ENCODE measurements around the gene LOXL3. TPM values are rescaled to one million over a fixed set of nuclear protein-coding genes. Genes with fewer than 3 reads are reported as not detected.
A peak's percentile ranks its signal among the peaks of the same experiment; 100 is the strongest.

LOXL3 gene
- total RNA-seq, 1 experiment from 2014 or later = 29.0 TPM

DNA sequence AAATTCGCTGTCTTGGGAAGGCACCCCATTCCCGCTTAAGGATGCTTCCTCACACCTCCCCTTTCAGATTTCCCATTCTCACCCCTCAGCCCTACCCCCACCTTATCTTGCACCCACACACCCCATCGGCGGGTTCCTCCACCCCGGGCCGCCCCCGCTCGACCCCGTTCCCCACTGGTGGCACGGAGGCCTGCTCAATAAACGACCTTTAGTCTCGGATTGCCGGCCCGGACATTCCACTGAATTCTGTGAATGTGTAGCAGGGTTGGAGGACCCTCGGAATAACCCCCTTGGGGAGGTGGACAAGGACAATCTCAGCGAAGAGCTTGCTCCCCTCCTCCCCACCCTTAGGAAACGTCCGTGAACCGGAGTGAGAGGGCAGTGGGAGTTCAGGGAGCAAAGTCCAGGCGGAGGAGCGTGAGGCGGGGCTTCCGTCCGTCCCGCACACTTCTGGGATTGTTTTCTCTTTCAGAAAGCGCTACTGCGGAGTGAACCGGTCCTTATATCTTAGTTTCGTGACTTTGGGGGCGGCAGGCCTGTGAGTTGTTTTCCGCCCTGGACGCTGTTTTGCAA is 51.5 kb downstream of the LOXL3 start:
- no peaks in the 10 kb centered on the region for H3K79me1 ChIP-seq (ENCODE audit: insufficient read depth, low read depth, low read length, poor library complexity, severe bottlenecking)
- H3K79me2 ChIP-seq (ENCODE audit: insufficient read depth, low read length) = no peaks in the 10 kb centered on the region
- no peak overlapping the region for H3K23ac ChIP-seq (ENCODE audit: insufficient read length, low read depth, low read length)
- H3K56ac ChIP-seq (ENCODE audit: insufficient read length, low read depth, low read length) = no peak overlapping the region
- H2AFZ ChIP-seq (ENCODE audit: low read length) = no peak overlapping the region
- no peak overlapping the region for H2BK12ac ChIP-seq (ENCODE audit: insufficient read length, low read depth, low read length)
- Mint-ChIP-seq H3K36me3 (ENCODE audit: insufficient read depth in 1 of 3, low read depth in 3 of 3) (peaks cover 24 to 33% (median 26%) of the 10 kb centered on the region in 3 experiments), H3K4me3 (peak overlapping the region; percentile 72 to 85), H3K9me3 (peaks cover 2 to 5% of the 10 kb centered on the region in 2 experiments; a peak in 4 of 5 replicates), H3K27ac (no peak overlapping the region), H3K4me1 (peaks cover 59 to 71% of the 10 kb centered on the region in 2 experiments), H3K27me3 (ENCODE audit: low read depth) (peaks cover 87% of the 10 kb centered on the region)
- H3K4me2 ChIP-seq (ENCODE audit: insufficient read depth, insufficient read length, low read length) = peak overlapping the region; percentile 54
- no peak overlapping the region for H4K8ac ChIP-seq (replicated peaks; ENCODE audit: insufficient read length, low read depth, low read length)
- WGBS (ENCODE audit: extremely low coverage, insufficient read length, low lambda C conversion rate) = no CpG with 5 or more reads among the region's 32 CpGs
- H3K4me1 ChIP-seq (ENCODE audit: insufficient read depth, low read length) = peaks cover 4% of the 10 kb centered on the region; the same call in 1 of the 2 replicates
- H2BK5ac ChIP-seq (ENCODE audit: insufficient read length, low read length) = no peak overlapping the region
- no peak overlapping the region for H4K5ac ChIP-seq (ENCODE audit: insufficient read length, low read depth, low read length)
- H3K9ac ChIP-seq (ENCODE audit: extremely low read depth, insufficient read length, low read length) = no peak overlapping the region
- no peak for DNase-seq
- no peaks in the 10 kb centered on the region for H4K20me1 ChIP-seq (ENCODE audit: control insufficient read depth, insufficient read depth, insufficient read length)
- no peak overlapping the region for H3K14ac ChIP-seq (ENCODE audit: insufficient read depth, low read length)
- H2BK20ac ChIP-seq (ENCODE audit: low read depth, low read length, poor library complexity, severe bottlenecking) = no peak overlapping the region
- H4K91ac ChIP-seq (ENCODE audit: insufficient read length, low read depth, low read length) = no peak overlapping the region
- H3K27me3 ChIP-seq (ENCODE audit: insufficient read depth, low read length) = peaks cover 80% of the 10 kb centered on the region
- no peak overlapping the region for H2BK120ac ChIP-seq (ENCODE audit: low read depth, low read length, poor library complexity, severe bottlenecking)
- no peak overlapping the region for H3K27ac ChIP-seq (ENCODE audit: insufficient read length, low read depth, low read length)
- no peak overlapping the region for H3K4ac ChIP-seq (ENCODE audit: low read depth, low read length)
- TF ChIP-seq, protein P1, sequence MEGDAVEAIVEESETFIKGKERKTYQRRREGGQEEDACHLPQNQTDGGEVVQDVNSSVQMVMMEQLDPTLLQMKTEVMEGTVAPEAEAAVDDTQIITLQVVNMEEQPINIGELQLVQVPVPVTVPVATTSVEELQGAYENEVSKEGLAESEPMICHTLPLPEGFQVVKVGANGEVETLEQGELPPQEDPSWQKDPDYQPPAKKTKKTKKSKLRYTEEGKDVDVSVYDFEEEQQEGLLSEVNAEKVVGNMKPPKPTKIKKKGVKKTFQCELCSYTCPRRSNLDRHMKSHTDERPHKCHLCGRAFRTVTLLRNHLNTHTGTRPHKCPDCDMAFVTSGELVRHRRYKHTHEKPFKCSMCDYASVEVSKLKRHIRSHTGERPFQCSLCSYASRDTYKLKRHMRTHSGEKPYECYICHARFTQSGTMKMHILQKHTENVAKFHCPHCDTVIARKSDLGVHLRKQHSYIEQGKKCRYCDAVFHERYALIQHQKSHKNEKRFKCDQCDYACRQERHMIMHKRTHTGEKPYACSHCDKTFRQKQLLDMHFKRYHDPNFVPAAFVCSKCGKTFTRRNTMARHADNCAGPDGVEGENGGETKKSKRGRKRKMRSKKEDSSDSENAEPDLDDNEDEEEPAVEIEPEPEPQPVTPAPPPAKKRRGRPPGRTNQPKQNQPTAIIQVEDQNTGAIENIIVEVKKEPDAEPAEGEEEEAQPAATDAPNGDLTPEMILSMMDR (conservative IDR thresholded peaks at IDR 0.05) = no peak
- H3K18ac ChIP-seq (ENCODE audit: insufficient read length, low read depth, low read length) = no peak overlapping the region
- no peak overlapping the region for H3T11ph ChIP-seq (ENCODE audit: low read length)
- H2AK5ac ChIP-seq (ENCODE audit: insufficient read length, low read length) = no peak overlapping the region
- H3K23me2 ChIP-seq (ENCODE audit: insufficient read length, low read depth, low read length, poor library complexity, severe bottlenecking) = peaks cover 41% of the 10 kb centered on the region
- H2BK15ac ChIP-seq (ENCODE audit: low read depth, low read length) = no peak overlapping the region
- no peaks in the 10 kb centered on the region for H3K9me3 ChIP-seq (ENCODE audit: control insufficient read depth, low read depth, low read length)

Measured in H9 (cell line).